HUDEP-2 (cell line): ENCODE results near the gene ATP6V0A1.
A peak's percentile ranks its signal among the peaks of the same experiment; 100 is the strongest.
"Not testable (repeated sequence)": the region's sequence is repeated elsewhere in the genome, so short reads cannot be mapped to it uniquely, and the experiment has no call there.

ENCODE experiments used
- DNase-seq, 76 experiments: peaks; one replicate each; lab custom pipeline; 2025; ENCODE audit not compliant: unreplicated experiment in 76 of 76; lab: John Stamatoyannopoulos, UW

ATP6V0A1 gene

DNA sequence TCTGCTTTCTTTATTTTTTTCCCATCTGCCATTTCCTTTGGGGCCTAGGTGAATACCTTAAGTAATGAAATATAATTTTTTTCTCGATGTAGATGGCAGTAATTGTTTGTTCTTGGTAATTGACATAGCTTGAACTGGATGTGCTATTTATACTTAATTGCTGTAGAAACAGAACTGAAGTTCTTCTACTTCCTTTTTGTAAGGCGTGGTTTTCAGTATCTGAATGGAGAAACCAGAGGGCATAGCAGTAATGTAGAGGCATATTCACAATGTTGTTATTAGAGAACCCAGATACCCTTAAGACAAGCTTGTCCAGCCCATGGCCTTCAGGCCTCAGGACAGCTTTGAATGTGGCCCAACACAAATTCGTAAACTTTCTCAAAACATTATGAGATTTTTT, 16.4 kb downstream of the ATP6V0A1 start:
- no peak for DNase-seq

DNA sequence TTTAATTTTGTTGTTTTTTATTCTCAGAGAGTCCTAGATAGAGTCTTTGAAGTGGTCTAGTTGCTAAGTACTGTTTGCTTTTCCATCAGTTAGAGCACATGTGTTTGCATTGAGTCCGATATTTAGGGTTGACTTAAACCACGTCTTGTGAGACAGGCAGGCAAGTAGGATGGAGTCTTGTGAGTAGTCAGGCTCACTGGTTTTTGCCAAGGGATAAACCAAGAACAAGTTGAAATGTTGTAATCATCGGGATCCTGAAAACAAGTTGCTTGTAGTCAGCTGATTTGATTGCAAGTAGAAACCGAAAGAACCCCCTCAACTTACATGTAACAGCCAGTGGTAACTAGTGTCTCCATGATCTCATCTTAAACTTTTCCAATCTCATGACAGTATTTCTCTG, 17.2 kb downstream of the ATP6V0A1 start:
- no peak for DNase-seq

DNA sequence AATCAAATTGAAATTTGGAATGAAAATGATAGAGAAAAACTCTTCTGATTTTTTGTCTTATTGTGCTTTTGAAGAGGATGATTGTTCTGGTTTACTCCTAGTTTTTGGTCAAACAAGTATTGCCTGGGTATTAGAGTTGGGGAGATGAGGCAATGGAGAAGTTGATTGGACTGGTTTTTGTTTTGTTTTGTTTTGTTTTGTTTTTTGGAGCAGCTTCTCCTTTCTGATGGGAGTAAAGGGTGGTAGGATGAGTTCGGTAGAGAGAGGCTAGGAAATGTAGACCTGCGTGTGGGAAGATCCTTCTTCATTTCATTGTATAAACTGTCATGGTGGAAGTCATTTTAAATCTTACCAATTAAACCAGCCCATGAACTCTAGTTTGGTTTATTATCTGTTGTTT, 17.7 kb downstream of the ATP6V0A1 start:
- DNase-seq, result no peak

DNA sequence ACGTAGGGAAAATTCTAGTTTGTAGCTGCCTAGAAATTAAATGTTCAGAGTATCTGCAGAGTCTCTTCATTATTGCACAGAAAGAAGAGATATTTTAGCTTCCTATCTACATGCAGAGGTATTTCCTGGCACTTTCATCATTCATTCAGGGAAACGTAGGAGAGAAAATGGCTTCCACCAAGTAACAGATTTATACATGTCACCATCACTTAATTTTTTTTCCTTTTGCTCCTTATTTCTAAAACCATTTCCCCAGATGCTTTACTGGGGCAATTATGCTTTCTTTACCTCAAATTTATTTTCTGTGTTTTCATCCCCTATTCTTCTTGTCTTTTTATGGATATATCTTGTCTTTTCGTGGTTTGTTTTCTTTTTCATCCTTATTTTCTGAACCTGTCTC, 18.5 kb downstream of the ATP6V0A1 start:
- DNase-seq, result no peak

DNA sequence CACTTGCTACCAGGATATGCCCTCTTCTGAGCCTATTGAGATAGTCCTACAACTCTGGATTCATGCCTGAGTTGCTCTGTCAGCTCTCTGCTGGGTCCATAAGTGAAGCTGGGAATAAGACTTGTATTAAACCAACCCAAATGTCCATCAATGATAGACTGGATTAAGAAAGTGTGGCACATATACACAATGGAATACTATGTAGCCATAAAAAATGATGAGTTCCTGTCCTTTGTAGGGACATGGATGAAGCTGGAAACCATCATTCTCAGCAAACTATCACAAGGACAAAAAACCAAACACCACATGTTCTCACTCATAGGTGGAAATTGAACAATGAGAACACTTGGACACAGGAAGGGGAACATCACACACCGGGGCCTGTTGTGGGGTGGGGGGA, 19.1 kb downstream of the ATP6V0A1 start:
- DNase-seq, result not testable (repeated sequence)

DNA sequence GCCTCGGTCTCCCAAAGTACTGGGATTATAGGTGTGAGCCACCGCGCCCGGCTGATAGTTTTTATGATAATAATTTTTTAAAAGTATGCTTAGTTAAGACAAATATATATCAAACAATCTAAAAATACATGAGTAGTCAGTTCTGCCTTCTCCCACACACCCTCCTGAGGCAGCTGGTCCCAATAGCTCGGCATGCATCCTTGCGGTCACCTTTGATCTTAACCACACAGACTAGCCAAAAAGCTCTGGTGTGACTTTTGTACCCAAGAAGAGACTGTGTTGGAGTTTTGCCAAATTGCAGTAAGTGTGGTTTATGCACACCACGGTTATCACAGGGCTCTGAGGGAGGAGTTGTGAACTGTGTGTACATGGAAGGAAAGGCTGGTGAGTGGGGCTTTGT, 25.6 kb downstream of the ATP6V0A1 start:
- DNase-seq, result peak in 25 of 76 experiments; percentile 1 to 68 (median 32)

DNA sequence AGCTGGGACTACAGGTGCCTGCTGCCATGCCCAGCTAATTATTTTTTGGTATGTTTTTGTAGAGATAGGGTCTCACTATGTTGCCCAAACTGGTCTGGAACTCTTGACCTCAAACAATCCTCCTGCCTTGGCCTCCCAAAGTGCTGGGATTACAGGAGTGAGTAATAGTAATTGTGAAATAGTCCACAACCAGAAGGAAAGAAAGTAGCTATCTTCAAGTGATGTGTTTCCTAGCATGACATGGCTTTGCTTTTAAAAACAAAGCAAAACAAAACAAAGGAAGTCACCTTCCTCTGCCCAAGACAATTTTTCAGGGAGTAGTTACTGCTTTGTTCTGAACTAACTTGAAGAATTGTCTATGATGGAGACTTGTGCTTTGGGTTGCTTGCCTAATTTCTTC, 27.0 kb downstream of the ATP6V0A1 start:
- DNase-seq, result no peak

DNA sequence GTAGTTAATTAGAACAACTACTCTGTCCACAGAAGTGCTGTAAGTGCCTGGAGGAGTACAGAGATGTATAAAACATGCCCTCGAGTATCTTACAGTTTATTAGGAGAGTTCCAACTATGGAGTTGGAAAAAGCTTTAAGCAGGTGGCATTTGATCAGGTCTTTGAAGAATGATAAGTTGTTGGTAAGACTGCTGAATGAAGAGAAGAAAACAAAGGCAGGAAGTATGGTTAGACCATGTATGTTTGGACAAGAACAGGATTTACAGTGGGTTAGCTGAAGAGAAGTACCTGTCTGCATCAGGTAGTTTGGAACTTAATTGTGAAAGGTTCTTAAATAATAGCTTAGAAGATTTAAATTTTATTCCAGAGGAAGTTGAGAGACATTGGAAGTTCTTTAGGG, 29.4 kb downstream of the ATP6V0A1 start:
- DNase-seq, result no peak

DNA sequence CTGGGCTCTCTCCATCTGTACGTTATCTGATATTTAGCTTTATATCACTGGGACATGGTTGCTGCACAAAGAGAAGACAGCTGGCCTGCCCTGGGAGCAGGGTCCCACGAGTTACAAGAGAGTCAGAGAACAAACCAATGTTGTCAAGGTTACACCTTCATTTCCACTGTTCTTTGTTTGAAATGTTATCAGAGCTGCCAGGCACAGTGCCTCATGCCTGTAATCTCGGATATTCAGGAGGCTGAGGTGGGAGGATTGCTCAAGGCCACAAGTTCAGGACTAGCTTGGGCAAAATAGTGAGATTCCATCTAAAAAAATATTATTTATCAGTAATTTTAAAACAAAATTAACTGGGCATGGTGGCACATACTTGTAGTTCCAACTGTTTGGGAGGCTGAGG, 34.6 kb downstream of the ATP6V0A1 start:
- peak in 66 of 76 experiments; percentile 3 to 72 (median 32) for DNase-seq

DNA sequence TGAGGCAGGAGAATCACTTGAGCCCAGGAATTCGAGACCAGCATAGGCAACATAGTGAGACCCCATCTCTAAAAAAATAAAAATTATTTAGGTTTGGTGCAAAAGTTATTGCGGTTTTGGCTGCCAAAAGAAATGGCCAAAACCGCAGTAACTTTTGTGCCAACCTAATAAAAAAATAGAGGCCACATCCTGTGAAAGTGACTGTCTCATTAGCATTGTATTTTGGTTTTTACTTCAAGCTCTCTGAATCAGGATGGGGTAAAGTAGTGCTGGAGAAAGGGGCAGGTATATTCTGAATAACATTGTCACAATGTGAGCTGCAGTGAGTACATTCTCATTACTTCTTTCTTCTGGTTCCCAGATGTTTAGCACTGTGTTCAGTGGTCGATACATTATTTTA, 36.0 kb downstream of the ATP6V0A1 start:
- DNase-seq, result no peak

DNA sequence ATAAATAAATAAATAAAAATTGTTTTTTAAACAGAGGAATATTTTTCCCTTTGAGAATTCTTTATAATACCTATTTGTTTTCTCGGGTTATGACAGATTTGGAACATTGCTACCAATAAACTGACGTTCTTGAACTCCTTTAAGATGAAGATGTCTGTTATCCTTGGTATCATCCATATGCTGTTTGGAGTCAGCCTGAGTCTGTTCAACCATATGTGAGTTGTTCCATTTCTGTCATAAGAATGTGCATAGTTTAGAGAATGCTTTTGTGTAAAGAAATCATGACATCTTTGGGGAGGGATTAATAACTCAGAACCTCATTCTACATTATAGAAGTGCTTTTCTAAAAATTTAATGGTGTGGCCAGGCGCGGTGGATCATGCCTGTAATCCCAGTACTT, 40.1 kb downstream of the ATP6V0A1 start:
- DNase-seq, result no peak

DNA sequence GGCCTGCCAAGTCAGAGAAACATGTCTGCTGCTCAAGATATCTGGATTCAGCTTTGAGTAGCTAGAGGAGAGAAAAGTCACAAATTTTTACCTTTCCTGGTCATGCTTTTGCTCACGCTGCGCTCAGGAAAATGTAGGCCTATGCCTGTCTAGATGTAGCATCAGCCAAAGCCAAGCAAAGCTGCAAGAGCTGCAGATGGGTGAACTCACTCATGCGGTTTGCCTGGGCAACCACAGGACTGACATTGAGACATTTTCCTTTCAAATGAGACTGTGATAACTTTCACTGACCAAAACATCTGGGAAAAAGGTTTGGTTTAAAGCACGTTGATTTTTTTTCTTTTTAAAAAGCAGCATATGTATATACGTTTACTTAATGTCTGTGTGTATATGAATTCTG, 43.4 kb downstream of the ATP6V0A1 start:
- no peak for DNase-seq

DNA sequence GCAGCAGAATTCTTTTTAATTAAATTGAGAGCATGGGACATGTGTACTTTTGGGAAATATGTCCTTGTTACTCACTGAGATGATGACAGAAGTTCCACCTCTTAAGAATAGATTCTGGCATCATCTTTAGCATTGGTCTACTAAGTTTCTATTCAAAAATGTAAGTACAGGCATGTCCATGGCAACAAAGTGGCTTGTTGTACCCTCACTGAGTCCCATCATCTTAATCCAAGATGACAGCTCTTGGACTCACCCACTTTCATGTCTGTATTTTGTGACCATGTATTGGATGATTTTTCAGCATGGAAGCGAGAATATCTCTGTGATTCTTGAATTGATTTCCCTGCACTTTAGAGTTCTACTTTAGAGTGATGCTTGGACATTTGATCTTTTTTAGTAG, 44.2 kb downstream of the ATP6V0A1 start:
- DNase-seq, result no peak

DNA sequence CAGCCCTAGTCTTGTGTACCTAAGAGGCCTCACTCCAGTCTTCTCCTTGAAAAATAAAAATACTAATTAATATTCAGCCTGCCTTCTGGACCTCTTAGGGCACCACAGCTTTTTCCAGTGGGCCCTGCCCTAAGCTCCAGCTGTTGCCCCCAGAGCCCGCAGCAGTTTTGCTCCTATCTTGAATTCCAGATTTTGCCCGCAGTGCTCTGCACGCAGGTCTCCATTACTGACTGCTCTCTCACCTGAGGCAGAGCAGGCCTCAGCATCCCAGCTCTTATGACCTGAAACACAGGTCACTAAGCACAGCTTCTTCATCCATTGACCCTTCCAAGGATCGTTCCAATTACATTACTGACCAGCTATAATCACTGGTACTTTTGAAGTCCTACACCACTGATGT, 49.0 kb downstream of the ATP6V0A1 start:
- DNase-seq, result no peak

DNA sequence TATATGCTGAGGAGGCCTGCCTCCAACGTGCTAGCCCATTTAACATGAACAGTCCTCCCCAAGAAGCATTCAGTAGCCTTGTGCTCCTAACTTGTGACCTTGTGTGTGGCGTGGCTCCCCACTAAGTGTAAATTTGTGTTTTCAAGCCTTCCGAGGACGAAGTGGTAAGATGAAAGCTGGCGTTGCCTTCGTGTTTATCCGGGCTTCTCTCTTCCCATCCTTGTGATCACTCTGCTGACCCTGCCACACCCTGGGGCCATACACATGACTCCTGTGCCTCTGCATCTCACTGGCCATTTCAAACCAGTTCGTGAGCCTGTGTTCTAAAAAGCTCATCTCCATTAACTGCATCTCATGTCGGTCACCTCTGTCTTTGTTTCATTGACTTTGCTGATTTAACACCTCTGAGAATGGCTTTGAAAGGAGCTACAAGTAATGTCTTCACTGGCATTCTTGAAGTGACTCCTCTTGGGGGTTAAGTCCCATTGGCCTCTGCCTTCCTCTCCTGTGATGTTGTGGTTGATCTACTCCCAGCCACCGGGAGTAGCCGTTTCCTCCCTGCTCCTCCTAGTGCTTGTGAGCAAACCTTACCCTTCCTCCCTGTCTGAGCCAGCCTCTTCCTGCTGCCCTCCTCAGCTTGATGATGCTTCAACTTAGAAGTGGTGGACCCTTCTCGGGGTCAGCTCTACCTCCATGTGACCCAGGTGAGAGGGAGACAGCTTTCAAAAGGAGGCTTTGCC, 49.9 kb downstream of the ATP6V0A1 start:
- no peak for DNase-seq

DNA sequence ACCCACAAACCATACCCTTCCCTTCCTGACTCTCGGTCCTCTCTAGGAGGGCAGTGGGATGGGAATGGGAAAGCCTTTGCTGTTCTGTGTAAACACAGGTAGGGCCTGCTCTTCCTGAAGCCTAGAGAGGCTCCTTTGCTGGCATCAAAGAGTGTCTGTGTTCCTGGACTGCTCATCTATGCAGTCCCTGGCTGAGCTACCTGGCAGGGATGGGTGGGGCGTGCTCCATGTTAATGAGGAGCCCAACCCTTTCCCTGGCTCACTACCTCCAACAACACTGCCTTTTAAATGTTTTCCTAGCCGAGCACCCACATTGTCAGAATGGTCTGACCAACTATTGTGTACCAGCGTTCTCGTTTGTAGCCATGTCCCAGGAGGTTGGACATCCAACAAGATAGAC, 50.7 kb downstream of the ATP6V0A1 start:
- no peak for DNase-seq

DNA sequence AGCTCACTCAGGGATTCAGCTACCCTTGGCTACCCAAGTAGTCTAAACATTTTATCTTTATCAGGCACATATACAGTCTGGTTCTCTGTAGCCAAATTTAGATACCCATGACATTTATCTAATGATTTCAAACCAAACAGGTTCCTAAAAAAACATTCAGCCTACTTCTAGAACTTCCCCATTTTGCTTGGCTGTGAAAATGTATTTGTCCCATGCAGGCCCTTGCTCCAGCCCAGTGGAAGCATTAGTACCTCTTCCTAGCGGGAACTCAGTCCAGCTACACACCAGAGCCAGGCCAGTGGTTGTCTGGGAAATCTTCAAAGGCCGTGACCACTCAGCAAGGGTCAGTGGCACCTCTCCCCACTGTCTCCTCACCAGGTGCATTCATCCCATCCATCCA, 51.2 kb downstream of the ATP6V0A1 start:
- DNase-seq, result no peak

DNA sequence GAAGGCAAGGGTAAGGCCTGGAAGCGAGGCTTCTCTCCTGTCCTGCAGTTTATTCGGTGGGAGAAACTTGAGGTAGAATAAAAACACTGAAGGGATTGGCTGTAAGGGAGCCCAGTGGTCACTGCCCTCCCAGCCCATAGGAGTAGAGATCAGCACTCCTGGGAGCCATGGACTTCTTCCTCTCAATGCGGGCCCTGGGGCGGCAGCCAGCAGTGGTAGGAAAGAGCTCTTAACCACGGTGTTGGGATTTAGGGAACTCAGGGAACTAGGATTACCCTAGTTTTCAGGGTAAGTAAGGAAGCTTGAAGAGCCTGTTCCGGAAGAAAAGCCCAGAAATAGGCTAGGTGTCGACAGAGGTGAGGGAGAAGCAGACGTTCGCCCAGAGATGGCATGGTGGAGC, 53.6 kb downstream of the ATP6V0A1 start:
- no peak for DNase-seq

DNA sequence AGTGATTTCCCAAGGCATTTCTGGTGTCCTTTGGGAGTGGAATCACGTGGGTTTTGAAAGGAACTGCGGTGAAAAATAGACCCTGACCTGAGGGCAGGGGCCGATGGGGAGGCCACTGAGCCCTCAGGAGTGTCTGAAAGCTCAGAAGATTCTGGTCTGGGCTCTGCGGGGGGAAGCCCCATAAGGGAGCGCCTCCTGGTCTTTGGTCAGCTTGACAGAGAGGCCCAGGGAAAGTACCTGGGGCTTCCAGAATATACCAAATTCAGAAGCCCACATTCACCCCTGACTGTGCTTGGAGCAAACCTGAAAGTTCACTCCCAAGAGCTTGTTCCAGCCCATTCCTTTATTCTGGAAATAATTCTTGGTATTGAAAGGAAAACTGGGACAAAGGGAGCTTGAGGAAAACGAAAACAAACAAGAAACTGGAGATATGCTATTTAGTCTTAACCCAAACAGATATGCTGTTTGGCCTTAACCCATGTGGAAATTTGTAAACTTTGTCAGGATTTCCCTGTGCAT, 54.1 kb downstream of the ATP6V0A1 start:
- no peak for DNase-seq

DNA sequence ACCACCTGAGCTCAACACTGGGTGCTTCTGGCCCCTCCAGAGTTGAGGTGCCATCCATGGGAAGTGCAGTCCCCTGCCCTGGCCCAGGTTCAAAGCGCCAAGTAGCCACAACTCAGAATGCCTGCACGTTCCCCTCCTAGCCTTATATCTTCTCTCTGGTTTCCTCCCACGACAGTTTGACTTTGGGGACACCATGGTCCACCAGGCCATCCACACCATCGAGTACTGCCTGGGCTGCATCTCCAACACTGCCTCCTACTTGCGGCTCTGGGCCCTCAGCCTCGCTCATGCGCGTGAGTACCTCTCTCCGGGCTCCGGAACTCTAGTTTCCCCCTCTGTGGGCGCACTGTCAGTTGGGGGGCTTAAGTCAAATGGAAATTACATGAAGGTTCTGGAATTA, 55.0 kb downstream of the ATP6V0A1 start:
- DNase-seq, result no peak

DNA sequence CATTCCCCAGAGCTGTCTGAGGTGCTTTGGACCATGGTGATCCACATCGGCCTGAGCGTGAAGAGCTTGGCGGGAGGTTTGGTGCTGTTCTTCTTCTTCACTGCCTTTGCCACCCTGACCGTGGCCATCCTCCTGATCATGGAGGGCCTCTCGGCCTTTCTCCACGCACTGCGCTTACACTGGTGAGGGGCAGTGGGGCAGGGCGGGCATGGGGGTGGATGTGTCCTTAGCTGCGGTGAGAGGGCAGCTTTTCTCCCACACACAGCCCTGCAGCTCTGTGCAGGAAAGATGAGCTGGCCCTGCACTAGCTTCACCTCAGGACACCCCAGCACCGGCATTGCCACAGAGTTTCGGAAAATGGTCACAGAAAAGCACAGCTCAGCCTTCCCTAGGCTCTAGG, 55.6 kb downstream of the ATP6V0A1 start:
- no peak for DNase-seq

DNA sequence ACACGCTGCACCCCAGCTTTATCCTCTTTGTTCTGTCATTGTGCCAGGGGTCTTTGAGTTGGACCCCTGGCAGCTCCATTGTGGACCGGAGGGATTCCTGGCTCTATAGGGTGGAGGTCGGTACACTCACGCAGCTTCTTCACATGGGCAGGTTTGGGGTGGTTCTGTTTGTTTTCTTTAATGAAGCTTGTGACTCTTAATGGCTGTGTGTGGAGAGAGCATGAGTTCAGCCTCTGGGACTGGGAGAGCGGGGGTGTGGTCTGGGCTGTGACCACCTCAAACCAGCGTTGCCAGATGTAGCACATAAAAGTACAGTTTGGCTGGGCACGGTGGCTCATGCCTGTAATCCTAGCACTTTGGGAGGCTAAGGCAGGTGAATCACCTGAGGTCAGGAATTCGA, 56.2 kb downstream of the ATP6V0A1 start:
- no peak for DNase-seq

DNA sequence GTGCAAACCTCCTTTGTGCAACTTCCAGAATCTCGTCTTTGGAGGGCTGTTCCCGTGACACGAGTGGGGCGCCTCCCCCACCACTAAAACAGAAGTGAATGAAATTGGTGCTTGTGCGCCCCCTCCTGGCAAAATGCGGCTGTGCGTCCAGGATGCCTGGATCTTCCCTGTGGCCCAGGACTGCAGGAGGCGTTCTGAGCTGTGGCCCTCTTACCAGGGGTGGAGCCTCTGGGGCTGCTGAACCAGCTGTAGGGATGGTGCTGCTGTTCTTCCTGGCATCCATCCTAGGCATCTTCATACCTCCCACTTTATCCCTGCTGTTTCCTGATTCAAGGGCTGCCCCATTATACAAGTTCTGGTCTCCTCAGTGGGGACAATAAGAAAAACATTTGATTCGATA, 58.8 kb downstream of the ATP6V0A1 start:
- peak in 73 of 76 experiments; percentile 32 to 91 (median 78) for DNase-seq
